HEK293T (cell line): Measurements from ENCODE around the gene ABHD13.

Experiments
- CTCF ChIA-PET: fragments of 350-600 bp; formaldehyde crosslinking; extraction: SDS; loops from one replicate; lab custom pipeline; 2021; ENCODE audit warnings: antibody characterized with exemption, inconsistent platforms; lab: Yijun Ruan, JAX
- POLR2A ChIA-PET: fragments of 350-600 bp; formaldehyde crosslinking; extraction: SDS; loops from one replicate; lab custom pipeline; 2020; ENCODE audit warnings: antibody characterized with exemption, inconsistent platforms; lab: Yijun Ruan, JAX
- DNase-seq: peaks from one replicate; pipeline ENCODE4 v3.0.0; 2012; ENCODE audit warnings: mixed read lengths; ENCODE audit errors: extremely low spot score
- ARNT ChIP-seq: fragments of 450-650 bp; IDR thresholded peaks from 2 replicates; pipeline ENCODE4 v1.6.1; 2017; ENCODE audit warnings: mild to moderate bottlenecking
- BHLHE40 ChIP-seq: fragments of 450-650 bp; IDR thresholded peaks from 2 replicates; pipeline ENCODE4 v1.6.1; 2016; ENCODE audit warnings: mild to moderate bottlenecking, moderate library complexity, borderline replicate concordance
- CTBP1 ChIP-seq: fragments of 450-650 bp; IDR thresholded peaks from 2 replicates; pipeline ENCODE4 v1.6.1; 2016; ENCODE audit warnings: borderline replicate concordance
- ELF4 ChIP-seq: fragments of 450-650 bp; IDR thresholded peaks from 2 replicates; pipeline ENCODE4 v1.6.1; 2017; ENCODE audit warnings: antibody characterized with exemption
- FOXA1 ChIP-seq: fragments of 450-650 bp; IDR thresholded peaks from 2 replicates; pipeline ENCODE4 v1.6.1; 2016; ENCODE audit warnings: mild to moderate bottlenecking
- FOXK2 ChIP-seq: fragments of 450-650 bp; IDR thresholded peaks from 2 replicates; pipeline ENCODE4 v1.6.1; 2016; ENCODE audit warnings: mild to moderate bottlenecking
- FOXM1 ChIP-seq: fragments of 450-650 bp; IDR thresholded peaks from 2 replicates; pipeline ENCODE4 v1.6.1; 2017; ENCODE audit warnings: mild to moderate bottlenecking, borderline replicate concordance
- HDGF ChIP-seq: fragments of 450-650 bp; IDR thresholded peaks from 2 replicates; pipeline ENCODE4 v1.6.1; 2017; ENCODE audit warnings: antibody characterized with exemption, borderline replicate concordance
- L3MBTL2 ChIP-seq: fragments of 450-650 bp; conservative IDR thresholded peaks from 2 replicates; pipeline ENCODE4 v1.6.1; 2016; ENCODE audit warnings: mild to moderate bottlenecking
- LEF1 ChIP-seq: fragments of 450-650 bp; IDR thresholded peaks from 2 replicates; pipeline ENCODE4 v1.6.1; 2017; ENCODE audit warnings: mild to moderate bottlenecking, borderline replicate concordance
- NFRKB ChIP-seq: fragments of 450-650 bp; IDR thresholded peaks from 2 replicates; pipeline ENCODE4 v1.6.1; 2016; ENCODE audit warnings: mild to moderate bottlenecking, moderate library complexity
- PKNOX1 ChIP-seq: fragments of 450-650 bp; IDR thresholded peaks from 2 replicates; pipeline ENCODE4 v1.6.1; 2016
- SP1 ChIP-seq: fragments of 450-650 bp; IDR thresholded peaks from 2 replicates; pipeline ENCODE4 v1.6.1; 2017
- SUZ12 ChIP-seq: fragments of 450-650 bp; IDR thresholded peaks from 2 replicates; pipeline ENCODE4 v1.6.1; 2016; ENCODE audit warnings: mild to moderate bottlenecking
- TARDBP ChIP-seq: fragments of 450-650 bp; IDR thresholded peaks from 2 replicates; pipeline ENCODE4 v1.6.1; 2016
- ZNF384 ChIP-seq: fragments of 450-650 bp; IDR thresholded peaks from 2 replicates; pipeline ENCODE4 v1.6.1; 2016

The ABHD13 gene

GRCh38 chr13:108218044-108218974 lies at the start of gene ABHD13:
TSS of gene ABHD13 (plus strand) at chr13:108218392. CDS start at chr13:108229219, 10,827 bp downstream.
- no peak for TF ChIP-seq BHLHE40
- TF ChIP-seq ARNT, result no peak
- TF ChIP-seq L3MBTL2, result peak; percentile 71
- no peak for TF ChIP-seq LEF1
- no peak for TF ChIP-seq SUZ12
- TF ChIP-seq TARDBP, result no peak
- 0 out of 2 replicates have a peak, but pooled peaks have one; percentile 32 for TF ChIP-seq CTBP1
- TF ChIP-seq ELF4, result peak; percentile 35
- no peak for TF ChIP-seq PKNOX1
- no peak for TF ChIP-seq ZNF384
- ChIA-PET POLR2A (no interaction called here), CTCF (no interaction called here)
- DNase-seq, result peak; percentile 80

- CTCF ChIA-PET, result no interaction called here
- POLR2A ChIA-PET, result no interaction called here
- no peak for DNase-seq
- TF ChIP-seq ELF4 (no peak), LEF1 (no peak), PKNOX1 (no peak), ZNF384 (no peak), BHLHE40 (no peak), ARNT (no peak), FOXM1 (no peak), FOXA1 (no peak), FOXK2 (no peak), HDGF (no peak), SP1 (no peak), TARDBP (no peak), L3MBTL2 (no peak), NFRKB (no peak), CTBP1 (no peak), SUZ12 (no peak)
Observed at GRCh38 chr13:108168929-108169328, 49.3 kb upstream of the ABHD13 start.

GRCh38 chr13:108176685-108177274 lies 41.4 kb upstream of the ABHD13 start:
- peak; percentile 7 for DNase-seq
- POLR2A ChIA-PET, result no interaction called here
- TF ChIP-seq FOXM1 (no peak), FOXA1 (no peak), FOXK2 (no peak), ZNF384 (no peak), ELF4 (no peak), LEF1 (no peak), BHLHE40 (no peak), HDGF (no peak), TARDBP (no peak), SP1 (no peak), PKNOX1 (no peak), SUZ12 (no peak), NFRKB (no peak), ARNT (no peak), L3MBTL2 (no peak), CTBP1 (no peak)
- CTCF ChIA-PET, result no interaction called here

GRCh38 chr13:108178078-108178477 lies 40.1 kb upstream of the ABHD13 start:
- ChIA-PET CTCF (no interaction called here), POLR2A (no interaction called here)
- TF ChIP-seq L3MBTL2 (no peak), LEF1 (no peak), BHLHE40 (no peak), FOXA1 (no peak), NFRKB (no peak), HDGF (no peak), FOXM1 (no peak), SP1 (no peak), SUZ12 (no peak), CTBP1 (no peak), ELF4 (no peak), TARDBP (no peak)
- no peak for DNase-seq

- DNase-seq, result no peak
- ChIA-PET CTCF (no interaction called here), POLR2A (no interaction called here)
- TF ChIP-seq L3MBTL2, result no peak
Observed at GRCh38 chr13:108182652-108183051, 35.5 kb upstream of the ABHD13 start.

GRCh38 chr13:108185223-108185622 lies 33.0 kb upstream of the ABHD13 start:
- ChIA-PET CTCF (no interaction called here), POLR2A (no interaction called here)
- DNase-seq, result no peak
- TF ChIP-seq FOXK2, result no peak
- TF ChIP-seq FOXA1, result no peak
